HCT116 (cell line): ENCODE data around the gene MAP7D1. TPM values are rescaled to one million over a fixed set of nuclear protein-coding genes. Genes with fewer than 3 reads are reported as not detected.
A peak's percentile ranks its signal among the peaks of the same experiment; 100 is the strongest.

Source experiments
- ATAC-seq: fragments of 200-7000 bp; cut with Tn5 transposase; 2 replicates; pipeline ENCODE4 v1.9.1; 2020; ENCODE audit warnings: mild to moderate bottlenecking, moderate library complexity
- BruUV-seq: library from RNA; stranded (reverse); fragments of 400-500 nt; replicated peaks from 2 replicates; lab custom pipeline; 2021; lab: Mats Ljungman, UMichigan
- CTCF ChIA-PET: fragments of 300-600 bp; sonication (Branson Sonifier 250); formaldehyde crosslinking; loops from one replicate; lab custom pipeline; 2021; ENCODE audit warnings: antibody characterized with exemption; lab: Charles Lee
- POLR2A ChIA-PET: fragments of 300-600, 350-600 bp; sonication (Branson Sonifier 250); formaldehyde crosslinking; loops from one replicate; lab custom pipeline; 2021; ENCODE audit warnings: antibody characterized with exemption; lab: Charles Lee
- RAD21 ChIA-PET, 2 experiments: fragments of 300-600 bp; sonication (Branson Sonifier 250); formaldehyde crosslinking; loops; one replicate each; lab custom pipeline; 2023; ENCODE audit warnings: low total read pairs in 2 of 2; ENCODE audit not compliant: uncharacterized antibody in 2 of 2, unreplicated experiment in 2 of 2, low non-redundant PET in 1 of 2; lab: Charles Lee
- DNase-seq: peaks from one replicate; pipeline ENCODE4 v3.0.0-alpha.2; 2010; ENCODE audit warnings: low read depth, low spot score
- H2AFZ ChIP-seq: fragments of 200-600 bp; shearing (Covaris generic), sonication (generic); 2 replicates; pipeline ENCODE4 v1.6.1; 2017; ENCODE audit warnings: low read depth, mixed run types, mixed read lengths, antibody characterized with exemption, low read length; ENCODE audit not compliant: poor library complexity, severe bottlenecking
- H3K27ac ChIP-seq: 2 replicates; pipeline ENCODE4 v1.5.1; 2012; ENCODE audit warnings: low read depth, low read length
- H3K27me3 ChIP-seq: fragments of 200-600 bp; sonication (generic); 2 replicates; pipeline ENCODE4 v1.6.1; 2016; ENCODE audit warnings: mixed run types, low read length, mixed read lengths; ENCODE audit not compliant: insufficient read depth
- H3K36me3 ChIP-seq, 2 experiments: fragments of 200-500 bp in 1 of 2; fragments of 200-600 bp in 1 of 2; sonication (Bioruptor generic) in 1 of 2; sonication (generic) in 1 of 2; 2 replicates each; pipeline versions ENCODE4 v1.5.1 to v1.6.1; 2014 to 2016; ENCODE audit warnings: low read length in 2 of 2, inconsistent platforms in 1 of 2, mixed read lengths in 1 of 2, mixed run types in 1 of 2; ENCODE audit not compliant: insufficient read depth in 2 of 2, control insufficient read depth in 1 of 2
- H3K4me1 ChIP-seq, 2 experiments: fragments of 200-600 bp in 1 of 2; sonication (generic) in 1 of 2; 2 replicates each; pipeline versions ENCODE4 v1.5.1 to v1.6.1; 2012 to 2017; ENCODE audit warnings: low read length in 2 of 2, inconsistent platforms in 1 of 2, mild to moderate bottlenecking in 1 of 2, mixed read lengths in 1 of 2, mixed run types in 1 of 2, moderate library complexity in 1 of 2; ENCODE audit not compliant: insufficient read depth in 2 of 2, control insufficient read depth in 1 of 2
- H3K4me2 ChIP-seq: fragments of 200-600 bp; sonication (generic); 2 replicates; pipeline ENCODE4 v1.6.1; 2017; ENCODE audit warnings: mixed run types, low read length, mixed read lengths
- H3K4me3 ChIP-seq, 2 experiments: fragments of 200-600 bp in 1 of 2; sonication (generic) in 1 of 2; replicated peaks in 1 of 2; 2 replicates each; pipeline ENCODE4 v1.5.1; 2011 to 2016; ENCODE audit warnings: low read length in 2 of 2, control low read depth in 1 of 2, low read depth in 1 of 2, mild to moderate bottlenecking in 1 of 2, mixed read lengths in 1 of 2, mixed run types in 1 of 2
- H3K79me2 ChIP-seq: fragments of 200-600 bp; sonication (generic); 2 replicates; pipeline ENCODE4 v1.6.1; 2017; ENCODE audit warnings: mild to moderate bottlenecking, mixed run types, low read length, moderate library complexity, mixed read lengths; ENCODE audit not compliant: insufficient read depth
- H3K9ac ChIP-seq: fragments of 200-600 bp; sonication (generic); 2 replicates; pipeline ENCODE4 v1.6.1; 2016; ENCODE audit warnings: low read length, mixed read lengths
- H3K9me2 ChIP-seq: fragments of 200-600 bp; sonication (generic), shearing (Covaris generic); 2 replicates; pipeline ENCODE4 v1.6.1; 2017; ENCODE audit warnings: mixed run types, mild to moderate bottlenecking, moderate library complexity; ENCODE audit not compliant: insufficient read depth
- H3K9me3 ChIP-seq, 2 experiments: fragments of 200-500 bp in 1 of 2; fragments of 200-600 bp in 1 of 2; sonication (Bioruptor generic) in 1 of 2; sonication (generic) in 1 of 2; 2 replicates each; pipeline ENCODE4 v1.6.1; 2014 to 2017; ENCODE audit warnings: low read length in 2 of 2, mixed read lengths in 2 of 2, inconsistent platforms in 1 of 2, low read depth in 1 of 2, mild to moderate bottlenecking in 1 of 2, mixed run types in 1 of 2, moderate library complexity in 1 of 2; ENCODE audit not compliant: control insufficient read depth in 1 of 2, insufficient read depth in 1 of 2
- H4K20me1 ChIP-seq: fragments of 200-600 bp; sonication (generic), shearing (Covaris generic); 2 replicates; pipeline ENCODE4 v1.6.1; 2017; ENCODE audit warnings: mixed run types, mild to moderate bottlenecking, moderate library complexity; ENCODE audit not compliant: insufficient read depth
- CEBPB ChIP-seq: IDR thresholded peaks from 2 replicates; pipeline ENCODE4 v1.6.1; 2012; ENCODE audit warnings: low read depth
- CTCF ChIP-seq, 3 experiments: fragments of 200-600 bp in 1 of 3; sonication (generic) in 1 of 3; IDR thresholded peaks in 2 of 3; conservative IDR thresholded peaks in 1 of 3; 2 replicates each; pipeline ENCODE4 v1.5.1; 2012 to 2017; ENCODE audit warnings: low read depth in 2 of 3, low read length in 2 of 3, antibody characterized with exemption in 1 of 3, borderline replicate concordance in 1 of 3, control low read depth in 1 of 3, mild to moderate bottlenecking in 1 of 3, mixed read lengths in 1 of 3, mixed run types in 1 of 3, moderate library complexity in 1 of 3; ENCODE audit not compliant: insufficient read depth in 1 of 3
- FOSL1 ChIP-seq: IDR thresholded peaks from 2 replicates; pipeline ENCODE4 v1.6.1; 2012; ENCODE audit warnings: low read depth
- MAX ChIP-seq: IDR thresholded peaks from 2 replicates; pipeline ENCODE4 v1.6.1; 2012
- POLR2A ChIP-seq: IDR thresholded peaks from 2 replicates; pipeline ENCODE4 v1.7.0; 2011; ENCODE audit warnings: borderline replicate concordance; ENCODE audit not compliant: insufficient read depth, insufficient read length; ENCODE audit errors: extremely low read depth
- SRF ChIP-seq: IDR thresholded peaks from 2 replicates; pipeline ENCODE4 v1.6.1; 2012; ENCODE audit warnings: low read depth
- TCF7L2 ChIP-seq: IDR thresholded peaks from 2 replicates; pipeline ENCODE4 v1.7.0; 2011; ENCODE audit warnings: borderline replicate concordance, inconsistent platforms; ENCODE audit not compliant: insufficient read depth, insufficient read length; ENCODE audit errors: extremely low read depth
- YY1 ChIP-seq: IDR thresholded peaks from 2 replicates; pipeline ENCODE4 v1.6.1; 2011; ENCODE audit warnings: low read length, low read depth, moderate library complexity, mild to moderate bottlenecking; ENCODE audit not compliant: insufficient replicate concordance; ENCODE audit errors: extremely low read depth
- ZNF274 ChIP-seq: fragments of 200-500 bp; sonication (Bioruptor generic); IDR thresholded peaks from 2 replicates; pipeline ENCODE4 v1.6.1; 2014; ENCODE audit warnings: mild to moderate bottlenecking, low read depth, low read length, inconsistent platforms
- intact Hi-C: fragments of 100-400 bp; cut with micrococcal nuclease; formaldehyde crosslinking; loops from 2 replicates; pipeline ENCODE4 v1.10.0; 2022
- total RNA-seq: library from RNA; stranded (reverse); gene quantifications from one replicate; pipeline ENCODE4 v1.2.1, GENCODE V29; 2021; ENCODE audit not compliant: unreplicated experiment
- TF ChIP-seq, protein P1 (sequence below): IDR thresholded peaks from 2 replicates; pipeline ENCODE4 v1.6.1; 2012; ENCODE audit warnings: low read depth

MAP7D1 gene
- total RNA-seq, 1 experiment from 2014 or later = 71.8 TPM

DNA sequence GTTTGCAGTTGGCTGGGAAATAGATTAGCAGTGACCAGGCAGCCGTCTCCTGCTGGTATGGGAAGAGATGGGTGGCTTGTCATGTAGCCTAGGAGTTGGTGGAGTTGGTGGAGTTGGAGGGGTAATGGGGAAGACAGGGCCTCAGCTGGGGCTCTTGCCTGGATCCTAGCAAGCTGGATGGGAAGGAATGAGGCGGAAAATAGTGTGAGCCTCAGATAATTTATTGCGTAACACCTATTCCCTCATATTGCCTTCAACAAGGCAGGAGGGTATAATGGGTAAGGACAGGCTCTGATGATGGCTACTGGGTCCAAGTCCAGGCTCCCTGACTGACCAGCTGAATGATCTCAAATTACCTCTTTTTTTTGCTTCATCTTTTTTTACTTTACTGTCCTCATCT, 12.6 kb downstream of the MAP7D1 start:
- ChIA-PET POLR2A (no interaction called here), CTCF (no interaction called here), RAD21 (no interaction called here)
- H3K79me2 ChIP-seq = peaks cover 61% of the 10 kb centered on the region
- intact Hi-C loops = no loop called here
- no peaks in the 10 kb centered on the region for H3K9me3 ChIP-seq
- no peak for DNase-seq
- no peak overlapping the region for H3K4me3 ChIP-seq
- peaks cover 22 to 30% of the 10 kb centered on the region in 2 experiments for H3K36me3 ChIP-seq
- ATAC-seq = no peak
- no peak overlapping the region for H3K27ac ChIP-seq
- H2AFZ ChIP-seq = no peak overlapping the region
- BruUV-seq = no TSS peak
- H3K27me3 ChIP-seq = no peaks in the 10 kb centered on the region
- no peaks in the 10 kb centered on the region for H4K20me1 ChIP-seq
- no peak overlapping the region for H3K9ac ChIP-seq
- TF ChIP-seq FOSL1 (no peak), CEBPB (0 out of 2 replicates have a peak, but pooled peaks have one; percentile 12)
- no peak overlapping the region for H3K4me2 ChIP-seq
- peaks cover 2 to 16% of the 10 kb centered on the region in 2 experiments; a peak in 2 of 4 replicates for H3K4me1 ChIP-seq
- H3K9me2 ChIP-seq = no peaks in the 10 kb centered on the region

GRCh38 chr1:36170643-36171412, 14.9 kb downstream of the MAP7D1 start:
- no peaks in the 10 kb centered on the region for H4K20me1 ChIP-seq
- intact Hi-C loops = no loop called here
- no TSS peak for BruUV-seq
- H3K27ac ChIP-seq = no peak overlapping the region
- no peaks in the 10 kb centered on the region for H3K9me2 ChIP-seq
- H3K4me3 ChIP-seq = no peak overlapping the region
- no peak overlapping the region for H3K9ac ChIP-seq
- POLR2A ChIA-PET = no interaction called here
- no peaks in the 10 kb centered on the region for H3K27me3 ChIP-seq
- peaks cover 38% of the 10 kb centered on the region for H3K79me2 ChIP-seq
- H3K9me3 ChIP-seq = no peaks in the 10 kb centered on the region
- H3K4me2 ChIP-seq = no peak overlapping the region
- CTCF ChIA-PET = interaction anchor here (1.5 to 1.6 kb wide), 2 partner anchors 18 to 115 kb away, joined by 5 to 7 read pairs; no protein-coding TSS in a partner anchor
- ATAC-seq (no peak), DNase-seq (no peak)
- RAD21 ChIA-PET = no interaction called here
- no peak overlapping the region for H2AFZ ChIP-seq
- peaks cover 36 to 46% of the 10 kb centered on the region in 2 experiments for H3K36me3 ChIP-seq
- peaks cover 2 to 17% of the 10 kb centered on the region in 2 experiments; a peak in 2 of 4 replicates for H3K4me1 ChIP-seq
- TF ChIP-seq CEBPB = no peak
- TF ChIP-seq CTCF (IDR thresholded peaks at IDR 0.05 in 2 of 3, conservative IDR thresholded peaks at IDR 0.05 in 1 of 3; ENCODE audit: borderline replicate concordance in 1 of 3, insufficient read depth in 1 of 3, low read depth in 2 of 3, low read length in 2 of 3) = no peak
- TF ChIP-seq POLR2A = no peak
- TF ChIP-seq MAX = no peak
- no peak for TF ChIP-seq TCF7L2
- TF ChIP-seq ZNF274 = no peak
- no peak for TF ChIP-seq SRF
- TF ChIP-seq, protein P1, sequence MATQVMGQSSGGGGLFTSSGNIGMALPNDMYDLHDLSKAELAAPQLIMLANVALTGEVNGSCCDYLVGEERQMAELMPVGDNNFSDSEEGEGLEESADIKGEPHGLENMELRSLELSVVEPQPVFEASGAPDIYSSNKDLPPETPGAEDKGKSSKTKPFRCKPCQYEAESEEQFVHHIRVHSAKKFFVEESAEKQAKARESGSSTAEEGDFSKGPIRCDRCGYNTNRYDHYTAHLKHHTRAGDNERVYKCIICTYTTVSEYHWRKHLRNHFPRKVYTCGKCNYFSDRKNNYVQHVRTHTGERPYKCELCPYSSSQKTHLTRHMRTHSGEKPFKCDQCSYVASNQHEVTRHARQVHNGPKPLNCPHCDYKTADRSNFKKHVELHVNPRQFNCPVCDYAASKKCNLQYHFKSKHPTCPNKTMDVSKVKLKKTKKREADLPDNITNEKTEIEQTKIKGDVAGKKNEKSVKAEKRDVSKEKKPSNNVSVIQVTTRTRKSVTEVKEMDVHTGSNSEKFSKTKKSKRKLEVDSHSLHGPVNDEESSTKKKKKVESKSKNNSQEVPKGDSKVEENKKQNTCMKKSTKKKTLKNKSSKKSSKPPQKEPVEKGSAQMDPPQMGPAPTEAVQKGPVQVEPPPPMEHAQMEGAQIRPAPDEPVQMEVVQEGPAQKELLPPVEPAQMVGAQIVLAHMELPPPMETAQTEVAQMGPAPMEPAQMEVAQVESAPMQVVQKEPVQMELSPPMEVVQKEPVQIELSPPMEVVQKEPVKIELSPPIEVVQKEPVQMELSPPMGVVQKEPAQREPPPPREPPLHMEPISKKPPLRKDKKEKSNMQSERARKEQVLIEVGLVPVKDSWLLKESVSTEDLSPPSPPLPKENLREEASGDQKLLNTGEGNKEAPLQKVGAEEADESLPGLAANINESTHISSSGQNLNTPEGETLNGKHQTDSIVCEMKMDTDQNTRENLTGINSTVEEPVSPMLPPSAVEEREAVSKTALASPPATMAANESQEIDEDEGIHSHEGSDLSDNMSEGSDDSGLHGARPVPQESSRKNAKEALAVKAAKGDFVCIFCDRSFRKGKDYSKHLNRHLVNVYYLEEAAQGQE = no peak
- no peak for TF ChIP-seq YY1
